Renal cortex interstitium (tissue), 11 donors: ENCODE data around the gene INF2. TPM values are rescaled to one million over a fixed set of nuclear protein-coding genes. Genes with fewer than 3 reads are reported as not detected.
"Not testable (repeated sequence)": the region's sequence is repeated elsewhere in the genome, so short reads cannot be mapped to it uniquely, and the experiment has no call there.

Source experiments
- DNase-seq, 11 donors: peaks; one replicate each; pipeline ENCODE4 v3.0.0-alpha.2; 2013; ENCODE audit warnings: low read depth in 9 of 11, low spot score in 4 of 11; ENCODE audit errors: extremely low read depth in 1 of 11
- polyA plus RNA-seq, 3 donors: library from polyadenylated mRNA; unstranded; fragments of 120-200 nt; gene quantifications; one replicate each; pipeline ENCODE4 v1.2.1, GENCODE V29; 2013; ENCODE audit not compliant: insufficient read length in 3 of 3

INF2 gene
- polyA plus RNA-seq, 3 donors, result 36.1 to 75.3 (median 56.2) TPM

DNA sequence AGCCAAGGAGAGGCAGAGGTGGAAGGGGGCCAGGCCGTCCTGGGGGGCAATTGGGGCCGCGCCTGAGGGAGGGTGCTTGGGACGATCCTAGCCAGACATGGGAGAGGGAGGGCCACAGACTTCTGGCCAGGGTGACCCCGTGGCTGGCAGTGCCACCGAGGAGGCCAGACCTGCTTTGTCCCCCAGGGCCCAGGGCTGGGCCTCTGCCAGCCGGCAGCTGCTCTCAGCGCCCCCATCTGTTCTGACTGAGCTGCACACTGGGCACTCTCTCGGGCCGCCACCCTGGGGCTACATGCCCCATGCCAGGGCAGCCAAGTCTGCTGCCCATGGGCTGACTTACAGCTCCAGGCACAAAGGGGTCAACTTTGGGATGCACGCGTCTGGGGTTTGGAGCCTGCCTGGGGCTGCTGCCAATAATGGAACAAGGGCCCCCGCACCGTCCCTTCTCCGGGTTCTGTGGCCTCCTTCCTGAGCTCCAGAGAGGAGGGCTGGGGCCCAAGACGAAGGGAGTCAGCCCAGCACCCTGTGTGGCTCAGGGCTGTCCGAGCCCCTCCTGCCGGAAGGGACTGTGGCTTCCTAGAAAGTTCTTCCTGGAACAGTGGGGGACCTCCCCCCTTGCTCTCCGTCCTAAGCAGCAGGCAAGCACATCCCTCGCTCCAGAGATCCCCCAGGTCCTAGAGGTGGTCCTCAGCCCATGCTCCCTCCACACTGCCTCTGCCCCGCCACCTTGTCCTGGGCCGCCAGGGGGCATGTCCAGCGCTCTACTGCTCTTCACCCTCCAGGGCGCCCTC, 35.8 kb downstream of the INF2 start:
- peak in 3 of 11 donors; percentile 48 to 77 (median 58) for DNase-seq

DNA sequence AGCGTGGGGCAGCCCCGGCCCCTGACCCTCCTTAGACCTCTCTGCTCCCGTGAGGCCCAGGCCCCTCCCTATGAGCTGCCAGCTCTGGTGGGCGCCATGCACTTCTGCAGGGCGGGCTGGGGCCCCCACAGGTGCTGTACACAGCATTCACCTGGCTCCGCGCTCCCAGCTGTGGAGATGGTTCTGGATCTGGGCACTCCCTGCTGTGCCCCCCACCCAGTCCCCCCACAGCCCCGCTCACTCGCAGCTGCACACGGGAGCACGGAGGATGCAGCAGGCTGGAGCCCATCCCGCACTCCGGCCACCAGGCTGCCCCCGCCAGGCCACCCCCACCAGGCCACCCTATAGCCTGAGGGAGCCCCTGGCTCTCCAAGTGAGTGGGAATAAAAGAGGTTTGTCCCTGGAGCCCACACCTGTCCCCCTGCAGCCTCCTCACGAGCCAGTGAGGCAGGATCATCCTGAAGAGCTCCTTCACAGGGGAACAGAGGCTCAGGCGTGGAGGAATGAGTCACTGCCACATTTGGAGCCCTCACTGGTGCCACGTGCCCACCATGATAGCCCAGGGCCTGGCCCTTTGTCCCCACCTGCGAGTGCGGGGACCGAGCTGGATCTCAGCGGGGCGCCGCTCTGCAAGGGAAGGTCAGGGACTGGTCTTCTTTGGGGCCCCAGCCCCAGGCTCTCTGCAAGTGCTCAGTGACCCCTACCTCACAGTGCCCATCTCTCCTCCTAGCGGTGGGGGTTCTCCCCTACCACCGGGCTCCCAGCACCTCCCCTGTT, 36.5 kb downstream of the INF2 start:
- no peak for DNase-seq

DNA sequence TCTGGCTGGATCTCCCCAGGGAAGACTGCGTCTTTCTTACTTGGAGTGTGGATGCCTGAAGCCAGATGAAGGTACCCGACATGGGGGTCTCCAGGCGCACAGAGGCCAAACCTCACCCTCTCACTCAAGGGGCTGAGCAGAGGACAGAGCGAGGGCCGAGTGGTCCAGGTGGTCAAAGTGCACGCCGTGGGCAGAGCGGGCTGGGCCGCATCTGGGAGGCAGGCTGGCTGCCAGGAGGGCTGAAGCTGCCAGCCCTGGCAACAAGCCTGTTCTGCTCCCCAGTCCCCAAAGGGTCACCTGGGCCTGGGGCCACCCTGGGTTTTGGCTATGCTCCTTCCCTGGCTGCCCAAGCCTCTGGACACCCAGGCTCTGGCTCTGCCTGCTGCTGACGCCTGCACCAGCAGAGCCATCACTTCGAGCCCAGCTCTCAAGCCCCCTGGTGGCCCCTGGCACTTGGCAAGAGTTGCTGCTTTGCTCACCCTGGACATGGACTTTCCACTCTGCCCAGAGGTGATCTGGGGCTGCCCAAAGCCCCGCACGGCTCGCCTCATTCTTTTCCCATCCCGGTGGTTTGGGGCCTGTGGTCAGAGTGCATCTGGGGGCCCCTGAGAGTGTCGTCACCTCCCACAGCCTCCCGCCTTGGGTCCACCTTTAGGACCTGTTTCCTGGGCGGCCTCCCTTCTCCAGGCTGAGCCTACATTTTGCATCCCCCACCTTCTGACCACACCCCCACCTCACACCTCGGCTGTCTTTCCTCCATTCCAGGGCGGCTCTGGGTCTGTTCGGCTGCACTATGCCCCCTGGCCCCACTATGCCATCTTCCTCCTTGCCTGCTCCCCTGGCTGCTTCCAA, 37.4 kb downstream of the INF2 start:
- DNase-seq, result no peak

DNA sequence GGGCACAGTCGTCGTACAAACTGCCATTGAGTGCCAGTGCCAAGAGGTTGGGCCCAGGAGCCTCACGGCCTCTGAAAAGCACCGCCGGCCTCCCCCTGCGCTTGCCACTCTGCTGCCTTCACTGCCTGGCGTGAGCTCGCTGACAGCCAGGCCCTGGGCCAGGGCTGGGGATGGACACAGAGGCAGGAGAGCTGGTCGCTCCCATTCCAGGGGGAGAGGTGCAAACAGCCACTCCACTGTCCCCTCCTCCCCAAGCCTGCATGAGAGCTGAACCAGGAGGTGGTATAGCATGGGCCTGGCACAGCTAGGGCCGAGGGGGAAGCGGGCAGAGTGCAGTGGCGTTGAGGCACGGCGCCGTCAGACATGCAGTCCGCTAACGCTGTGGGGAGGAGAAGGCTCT, 39.2 kb downstream of the INF2 start:
- DNase-seq, result no peak

DNA sequence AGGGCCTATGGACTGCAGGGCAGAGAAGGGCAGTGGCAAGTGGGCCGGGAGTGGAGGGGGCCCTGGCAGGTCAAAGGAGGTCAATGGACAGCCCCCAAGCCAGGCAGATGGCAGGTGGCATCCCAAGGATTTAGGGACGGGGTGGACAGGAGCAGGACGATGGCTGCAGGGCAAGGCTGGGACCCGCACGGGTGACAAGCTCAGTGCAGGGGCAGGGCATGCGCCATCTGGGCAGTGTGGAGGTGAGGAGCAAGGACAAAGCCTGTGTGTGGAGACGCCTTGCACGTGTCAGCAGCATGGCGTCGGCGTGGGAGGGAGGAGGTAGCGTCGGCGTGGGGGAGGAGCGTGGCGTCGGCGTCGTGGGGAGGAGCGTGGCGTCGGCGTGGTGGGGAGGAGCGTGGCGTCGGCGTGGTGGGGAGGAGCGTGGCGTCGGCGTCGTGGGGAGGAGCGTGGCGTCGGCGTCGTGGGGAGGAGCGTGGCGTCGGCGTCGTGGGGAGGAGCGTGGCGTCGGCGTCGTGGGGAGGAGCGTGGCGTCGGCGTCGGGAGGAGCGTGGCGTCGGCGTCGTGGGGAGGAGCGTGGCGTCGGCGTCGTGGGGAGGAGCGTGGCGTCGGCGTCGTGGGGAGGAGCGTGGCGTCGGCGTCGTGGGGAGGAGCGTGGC, 39.9 kb downstream of the INF2 start:
- DNase-seq, result not testable (repeated sequence)

DNA sequence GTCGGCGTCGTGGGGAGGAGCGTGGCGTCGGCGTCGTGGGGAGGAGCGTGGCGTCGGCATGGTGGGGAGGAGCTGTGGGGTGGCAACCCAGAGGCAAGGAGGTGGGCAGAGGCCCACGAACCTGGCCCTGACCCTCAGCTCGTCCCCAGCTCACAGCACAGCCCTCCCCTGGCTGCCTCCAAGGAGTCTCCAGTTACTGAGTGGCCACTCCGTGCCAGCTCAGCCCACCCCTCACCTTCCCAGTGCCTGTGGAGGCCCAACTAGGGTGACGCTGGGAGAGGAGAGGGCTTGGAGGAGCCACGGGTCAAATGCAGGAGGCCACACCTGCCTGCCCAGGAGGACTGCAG, 40.4 kb downstream of the INF2 start:
- no peak for DNase-seq

DNA sequence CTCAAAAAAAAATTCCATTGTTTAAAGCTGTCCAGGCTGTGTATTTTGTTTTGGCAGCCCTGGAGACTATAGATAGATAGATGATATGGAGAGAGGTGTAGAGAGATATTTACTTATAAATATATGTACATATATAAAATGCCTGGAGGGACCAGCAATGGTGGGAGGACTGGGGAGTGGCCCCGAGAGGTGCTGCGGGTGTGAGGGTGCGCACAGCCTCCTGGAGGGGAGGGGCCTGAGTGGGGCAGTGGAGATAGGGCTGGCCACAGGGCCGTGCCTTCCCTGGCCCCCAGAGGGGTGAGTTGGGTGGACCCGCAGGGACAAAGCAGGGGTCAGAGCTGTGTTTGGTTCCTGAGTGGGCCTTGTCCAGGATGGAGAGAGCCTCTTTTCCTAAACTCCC, 41.1 kb downstream of the INF2 start:
- DNase-seq, result no peak

DNA sequence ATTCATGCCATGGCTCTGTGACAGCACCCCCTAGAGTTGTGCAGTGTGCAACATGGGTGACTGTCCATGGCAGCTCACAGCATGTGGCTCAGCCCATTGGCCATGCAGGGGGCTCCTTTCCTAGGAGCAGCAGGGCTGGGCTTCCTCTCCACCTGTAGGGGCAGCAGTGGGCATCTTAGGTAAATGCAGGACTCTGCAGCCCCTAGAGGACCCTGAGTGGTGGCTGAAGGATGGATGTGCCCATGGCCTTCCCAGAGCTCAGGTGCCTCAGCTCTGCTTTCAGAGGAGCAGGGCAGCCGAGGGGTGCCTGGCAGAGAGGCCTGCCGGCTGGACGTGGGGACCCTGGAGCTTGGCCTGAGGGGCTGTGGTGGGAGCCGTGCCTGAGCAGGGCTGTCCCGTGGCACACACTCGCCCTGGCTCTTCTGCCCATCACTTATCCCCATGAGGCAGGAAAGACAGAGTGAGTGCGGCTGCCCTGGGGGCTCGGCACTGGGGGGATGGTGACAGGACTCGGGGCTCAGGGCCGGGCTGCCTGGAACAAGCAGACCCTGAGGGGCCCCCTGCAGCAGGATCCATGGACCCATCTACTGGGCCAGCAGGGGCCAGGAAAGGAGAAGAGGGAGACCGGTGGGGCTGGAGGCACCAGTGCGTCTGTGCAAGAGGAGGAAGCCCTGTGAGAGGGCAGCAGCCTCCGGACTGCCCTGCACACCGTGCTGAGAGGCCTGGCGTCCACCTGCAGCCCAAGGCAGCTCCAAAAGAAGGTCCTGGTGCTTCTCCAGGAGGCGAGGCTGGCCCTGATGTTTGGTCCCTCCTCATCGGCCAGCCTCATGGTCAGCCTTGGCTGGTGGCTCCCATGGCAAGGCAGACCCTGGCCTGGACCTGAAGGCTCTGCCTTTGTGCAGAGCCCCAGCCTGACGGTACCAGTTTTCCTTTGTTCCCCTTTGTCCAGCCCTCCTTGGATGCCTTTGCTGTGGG, 42.2 kb downstream of the INF2 start:
- no peak for DNase-seq

DNA sequence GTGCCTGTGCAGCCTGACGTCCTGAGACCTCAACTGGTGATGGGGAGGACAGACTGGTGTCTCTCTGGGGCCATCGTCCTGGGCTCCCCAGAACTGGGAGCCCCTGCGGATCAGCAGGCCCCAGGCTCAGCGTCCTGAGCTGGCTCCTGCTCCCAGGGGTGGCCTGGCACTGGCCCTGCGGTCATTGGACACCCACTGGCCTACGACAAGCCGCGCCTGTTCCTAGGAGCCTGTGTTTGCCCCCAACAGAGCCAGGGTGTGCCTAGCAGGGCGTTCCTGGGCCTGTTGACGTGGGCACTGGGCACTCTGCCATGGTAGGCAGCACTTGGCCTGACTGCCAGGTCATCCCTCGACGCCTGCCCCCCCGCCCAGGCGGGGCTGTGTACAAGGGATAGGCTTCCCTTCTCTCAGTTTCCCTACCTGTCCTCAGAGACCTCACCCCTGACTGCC, 43.0 kb downstream of the INF2 start:
- no peak for DNase-seq

DNA sequence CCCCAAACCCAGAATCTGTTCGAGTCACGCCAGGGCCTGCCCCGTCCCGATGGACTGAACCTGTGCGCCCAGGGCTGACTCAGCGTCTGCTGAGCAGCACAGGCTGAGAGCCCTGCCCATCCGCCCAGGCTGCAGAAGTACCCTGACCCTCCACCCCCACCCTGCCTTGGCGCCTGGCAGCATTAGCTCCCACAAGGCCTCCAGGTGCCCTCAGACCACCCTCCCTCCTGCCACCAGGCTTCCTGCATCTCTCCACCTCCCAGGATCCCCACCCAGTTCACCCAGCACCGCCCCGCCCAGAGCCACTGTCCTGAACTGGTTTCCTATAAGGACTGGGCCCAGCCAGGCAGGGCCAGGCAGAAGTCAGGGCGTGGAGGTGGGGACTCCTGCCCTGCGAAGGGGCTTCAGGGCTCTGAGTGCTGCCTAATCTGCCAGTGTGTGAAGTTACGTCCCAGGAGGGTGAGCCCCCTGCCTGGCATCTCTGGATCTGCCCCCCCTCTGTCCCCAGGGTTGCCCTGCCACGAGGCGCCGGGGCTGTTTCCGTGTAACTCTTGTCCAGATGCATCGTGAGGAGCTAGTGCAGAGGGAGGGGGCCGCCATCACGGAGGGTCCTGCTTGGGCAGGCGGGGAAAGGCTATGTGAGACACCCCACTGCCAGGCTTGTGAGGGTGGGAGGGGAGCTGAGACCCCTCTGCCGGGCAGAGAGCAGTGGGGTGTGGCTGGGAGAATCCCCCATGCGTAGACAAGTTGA, 43.7 kb downstream of the INF2 start:
- DNase-seq, result no peak

DNA sequence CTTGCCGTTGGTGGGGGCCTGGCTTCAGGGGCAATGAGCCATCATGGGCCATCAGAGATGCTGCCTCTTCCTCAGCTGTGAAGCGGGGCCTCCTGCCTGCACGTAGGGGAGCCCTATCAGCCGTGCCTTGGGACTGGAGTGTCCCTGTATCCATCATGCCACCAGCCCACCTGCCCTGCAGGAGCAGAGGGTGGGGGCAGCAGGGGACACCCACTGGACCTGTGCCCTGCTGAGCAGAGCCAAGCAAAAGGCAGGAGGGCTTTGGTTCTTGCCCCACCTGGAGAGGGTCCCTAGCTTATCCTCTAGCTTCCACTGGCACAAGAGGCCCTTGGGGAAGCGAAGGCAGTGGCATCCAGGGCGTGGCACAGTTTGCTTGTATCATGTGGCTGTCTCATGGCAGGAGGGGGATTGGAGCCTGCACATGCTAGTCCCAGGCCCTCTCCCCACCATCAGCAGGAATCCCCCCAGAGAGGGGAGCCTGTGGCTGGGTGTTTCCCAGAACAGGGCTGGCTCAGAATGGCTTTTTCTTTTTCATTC, 44.7 kb downstream of the INF2 start:
- DNase-seq, result no peak

DNA sequence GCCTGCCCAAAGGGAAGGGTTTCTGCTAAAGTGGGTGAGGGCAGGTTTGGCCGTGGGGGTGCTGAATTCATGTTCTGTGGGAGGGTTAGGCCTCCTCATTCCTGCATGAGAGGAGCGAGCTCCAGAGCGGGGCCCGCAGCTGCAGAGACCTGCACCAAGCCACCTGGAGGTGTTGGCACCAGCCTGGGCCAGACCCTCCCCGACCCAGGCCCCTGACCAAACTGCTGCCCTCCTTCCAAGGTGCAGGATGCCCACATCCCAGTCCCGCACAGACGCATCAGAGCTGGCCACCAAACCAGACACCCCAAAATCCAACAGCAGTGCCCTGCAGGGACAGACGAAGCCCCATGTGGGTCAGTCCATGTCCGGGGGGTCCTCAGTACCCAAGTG, 45.2 kb downstream of the INF2 start:
- no peak for DNase-seq

DNA sequence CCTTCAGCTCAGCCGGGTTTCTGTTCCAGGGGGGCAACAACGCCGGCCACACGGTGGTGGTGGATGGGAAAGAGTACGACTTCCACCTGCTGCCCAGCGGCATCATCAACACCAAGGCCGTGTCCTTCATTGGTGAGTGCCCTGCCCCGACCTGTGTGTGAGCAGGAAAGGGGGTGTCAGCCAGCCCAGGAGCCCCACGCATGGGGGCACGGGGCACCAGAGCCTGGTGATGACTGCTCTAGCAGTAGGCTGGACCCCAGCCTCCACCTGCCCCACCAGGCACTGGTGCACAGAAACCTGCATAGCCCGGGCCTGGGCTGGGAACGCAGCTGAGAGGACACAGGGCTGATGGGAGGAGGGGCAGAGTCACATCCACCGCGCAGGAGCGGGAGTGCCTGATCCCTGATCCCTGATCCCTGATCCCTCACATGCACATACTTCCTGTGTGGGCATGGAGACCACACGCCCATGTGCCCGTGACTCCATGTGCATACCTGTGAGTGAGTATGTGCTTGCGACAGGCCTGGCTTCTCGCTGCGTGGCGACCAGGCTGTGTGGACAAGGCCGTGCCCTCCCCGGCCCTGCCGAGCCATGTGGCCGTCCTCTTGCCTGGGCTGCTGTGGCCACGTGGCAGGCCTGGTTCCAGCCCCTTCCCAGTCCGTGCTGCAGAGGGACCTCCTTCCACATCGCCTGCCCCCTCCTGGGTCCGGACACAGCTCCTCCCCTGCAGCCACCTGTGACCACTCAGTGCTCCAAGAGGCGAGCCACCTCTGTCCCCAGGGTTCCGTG, 45.8 kb downstream of the INF2 start:
- peak in 1 of 11 donors; percentile 23 for DNase-seq

DNA sequence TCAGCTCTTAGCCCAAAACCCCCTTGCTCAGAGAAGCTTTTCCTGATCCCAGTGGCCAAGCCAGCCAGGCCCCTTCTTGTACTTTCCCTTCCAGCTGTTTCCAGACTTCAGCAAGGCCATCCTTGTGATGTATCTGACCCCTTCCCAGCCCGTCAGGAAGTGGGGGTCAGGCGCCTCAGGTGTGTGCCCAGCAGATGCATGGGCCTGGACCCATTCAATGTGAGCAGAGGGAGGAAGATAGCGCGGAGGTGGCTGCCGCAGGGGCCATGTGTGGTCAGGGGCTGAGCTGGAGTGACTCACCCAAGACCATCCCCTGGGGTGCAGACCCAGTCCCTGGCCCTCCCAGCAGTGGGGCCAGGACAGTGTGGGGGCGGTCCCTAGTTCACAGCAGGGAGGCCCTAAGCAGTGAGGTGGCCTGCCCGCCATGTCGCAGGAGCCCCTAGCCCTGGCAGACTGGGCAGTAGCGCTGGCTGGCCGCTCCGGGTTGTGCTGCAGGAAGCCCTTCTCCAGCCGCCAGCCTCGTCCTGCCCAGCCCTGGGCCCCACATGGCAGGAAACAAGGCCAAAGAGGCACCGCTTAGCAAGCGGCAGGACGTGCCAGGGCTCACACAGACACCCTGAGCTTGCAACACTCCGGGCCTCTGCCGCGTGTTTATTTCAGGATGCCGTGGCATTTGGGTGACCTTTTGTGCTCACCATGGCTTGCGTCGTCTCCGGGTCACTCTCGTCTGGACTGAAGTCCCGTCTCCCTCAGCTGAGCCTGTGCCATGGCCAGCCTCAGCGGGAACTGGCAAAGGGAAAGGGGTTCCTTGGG, 46.6 kb downstream of the INF2 start:
- DNase-seq, result peak in 1 of 11 donors; percentile 14

DNA sequence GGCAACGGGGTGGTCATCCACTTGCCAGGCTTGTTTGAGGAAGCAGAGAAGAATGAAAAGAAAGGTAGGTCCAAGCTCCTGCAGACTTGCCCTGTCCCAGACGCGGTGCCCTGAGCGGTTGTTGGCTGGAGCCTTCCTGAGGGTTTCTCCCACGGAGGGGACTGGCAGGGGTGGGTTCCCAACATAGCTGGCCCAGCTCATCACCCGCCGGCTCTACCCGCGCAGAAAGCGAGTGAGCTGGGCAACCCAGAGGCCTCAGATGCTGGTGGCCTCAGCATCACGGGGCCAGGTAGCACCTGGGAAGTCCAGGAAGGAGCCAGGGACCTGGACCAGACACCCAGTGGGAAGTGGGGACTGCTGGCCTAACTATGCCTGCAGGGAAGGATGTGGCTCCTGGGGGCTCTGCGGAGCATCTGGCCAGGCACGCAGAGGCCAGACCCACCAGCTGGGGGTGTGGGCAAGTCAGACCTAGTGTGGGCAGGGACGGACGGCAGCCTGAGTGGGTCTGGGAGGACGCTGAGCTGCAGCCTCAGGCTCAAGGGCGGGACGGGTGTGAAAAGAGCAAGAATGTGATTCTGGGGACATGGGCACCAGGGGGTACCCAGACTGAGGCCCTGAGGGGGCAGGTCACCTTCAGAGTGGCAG, 49.1 kb downstream of the INF2 start:
- no peak for DNase-seq
